ENCODE data around the gene ADGRG3.

The ADGRG3 gene

DNA sequence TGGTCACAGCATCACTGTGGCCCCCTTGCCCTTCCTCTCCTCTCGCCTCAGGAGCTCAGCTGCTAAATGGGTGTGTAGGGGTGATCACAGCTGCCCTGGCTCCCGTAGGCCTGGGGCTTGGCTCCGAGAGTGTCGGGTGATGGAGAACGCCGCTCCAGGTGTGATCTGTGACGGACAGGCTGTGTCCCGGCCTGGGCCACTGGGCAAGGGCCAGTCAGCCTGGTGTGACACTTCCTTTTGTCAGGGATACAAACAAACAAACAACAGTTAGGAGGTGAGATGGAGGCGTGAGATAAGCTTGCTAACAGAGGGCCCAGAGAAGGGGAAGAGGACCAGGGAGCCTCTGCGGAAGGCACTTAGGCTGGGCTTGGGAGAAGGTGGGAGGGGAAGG, 37.7 kb upstream of the ADGRG3 start:
- DNase-seq (ENCODE audit: low read depth in 1 of 2, low spot score in 1 of 2): no peak

- DNase-seq (ENCODE audit: low read depth in 1 of 2, low spot score in 1 of 2): no peak
Observed at GRCh38 chr16:57630931-57631845, 36.9 kb upstream of the ADGRG3 start.

- no peak for DNase-seq (ENCODE audit: low read depth in 1 of 2, low spot score in 1 of 2)
Observed at GRCh38 chr16:57632568-57632967, 35.5 kb upstream of the ADGRG3 start.

GRCh38 chr16:57633383-57634064, 34.6 kb upstream of the ADGRG3 start:
- DNase-seq (ENCODE audit: low read depth in 1 of 2, low spot score in 1 of 2): no peak

- no peak for DNase-seq (ENCODE audit: low read depth in 1 of 2, low spot score in 1 of 2)
Observed at GRCh38 chr16:57634171-57634570, 33.9 kb upstream of the ADGRG3 start.

GRCh38 chr16:57635266-57636097, 32.6 kb upstream of the ADGRG3 start:
- DNase-seq (ENCODE audit: low read depth in 1 of 2, low spot score in 1 of 2): no peak

- DNase-seq (ENCODE audit: low read depth in 1 of 2, low spot score in 1 of 2): no peak
Observed at GRCh38 chr16:57636184-57636583, 31.9 kb upstream of the ADGRG3 start.

DNA sequence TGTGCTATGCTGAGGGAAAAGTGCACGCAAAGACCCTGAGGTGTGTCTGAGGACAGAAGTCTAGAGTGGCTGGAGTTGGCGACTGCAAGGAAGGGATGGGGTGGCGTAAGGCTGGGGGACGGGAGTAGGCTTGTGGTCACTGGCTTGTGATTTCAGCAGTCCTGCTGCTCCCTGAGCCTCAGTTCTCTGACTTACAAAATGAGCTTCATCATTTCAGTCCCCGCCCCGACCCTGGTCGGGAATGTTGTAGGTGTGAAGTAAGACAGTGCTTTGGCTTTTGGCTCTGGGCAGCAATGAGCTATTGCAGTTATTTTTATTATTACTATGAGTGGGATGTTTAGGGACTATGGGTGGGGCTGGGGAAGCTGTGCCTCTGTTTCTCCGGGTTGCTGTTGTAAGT, 31.1 kb upstream of the ADGRG3 start:
- no peak for DNase-seq (ENCODE audit: low read depth in 1 of 2, low spot score in 1 of 2)

GRCh38 chr16:57637424-57637823, 30.7 kb upstream of the ADGRG3 start:
- DNase-seq (ENCODE audit: low read depth in 1 of 2, low spot score in 1 of 2): no peak

DNA sequence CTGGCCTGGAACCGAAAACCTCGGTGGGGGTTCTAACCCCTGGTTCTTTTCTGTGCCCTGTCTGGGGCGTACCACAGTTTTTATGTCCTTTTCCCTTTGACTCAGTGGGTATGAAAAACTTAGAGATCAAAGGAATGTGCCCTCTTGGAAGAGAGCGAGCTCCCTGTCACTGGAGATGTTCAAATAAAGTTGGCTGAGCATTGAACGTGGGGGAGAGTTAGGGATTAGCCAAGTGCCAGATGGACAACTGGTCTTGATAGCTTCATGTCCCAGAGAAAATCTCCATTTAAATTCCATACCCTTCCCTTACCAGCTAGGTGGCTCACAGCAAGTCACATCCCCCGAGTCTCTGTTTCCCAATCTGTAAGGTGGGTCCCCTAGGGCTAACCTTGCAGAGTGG, 30.1 kb upstream of the ADGRG3 start:
- no peak for DNase-seq (ENCODE audit: low read depth in 1 of 2, low spot score in 1 of 2)

- DNase-seq (ENCODE audit: low read depth in 1 of 2, low spot score in 1 of 2): no peak
Observed at GRCh38 chr16:57638381-57638780, 29.7 kb upstream of the ADGRG3 start.

GRCh38 chr16:57639172-57639887, 28.8 kb upstream of the ADGRG3 start:
- no peak for DNase-seq (ENCODE audit: low read depth in 1 of 2, low spot score in 1 of 2)

GRCh38 chr16:57640185-57640584, 27.9 kb upstream of the ADGRG3 start:
- no peak for DNase-seq (ENCODE audit: low read depth in 1 of 2, low spot score in 1 of 2)

- DNase-seq (ENCODE audit: low read depth in 1 of 2, low spot score in 1 of 2): no peak
Observed at GRCh38 chr16:57640612-57641011, 27.5 kb upstream of the ADGRG3 start.

- DNase-seq (ENCODE audit: low read depth in 1 of 2, low spot score in 1 of 2): no peak
Observed at GRCh38 chr16:57642160-57643135, 25.7 kb upstream of the ADGRG3 start.

GRCh38 chr16:57643147-57643874, 24.8 kb upstream of the ADGRG3 start:
- no peak for DNase-seq (ENCODE audit: low read depth in 1 of 2, low spot score in 1 of 2)

DNA sequence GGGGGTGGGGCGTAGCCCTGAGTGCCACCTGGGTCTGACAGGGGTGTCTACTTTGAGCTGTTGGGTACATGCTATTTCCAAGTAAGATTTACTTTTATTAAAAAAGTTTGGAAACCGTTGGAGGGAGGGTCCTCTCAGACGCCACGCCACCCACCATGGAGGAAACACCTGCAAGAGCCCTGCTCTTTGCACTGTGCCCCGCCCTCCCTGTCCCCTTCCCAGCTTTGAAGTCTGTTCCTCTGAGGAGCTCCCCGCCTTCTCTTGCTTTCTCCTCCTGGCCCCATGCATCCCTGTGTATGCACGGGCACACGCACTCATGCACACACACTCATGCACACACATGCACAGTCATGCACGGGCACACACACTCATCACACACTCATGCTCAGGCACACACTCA, 24.2 kb upstream of the ADGRG3 start:
- DNase-seq (ENCODE audit: low read depth in 1 of 2, low spot score in 1 of 2): no peak

DNA sequence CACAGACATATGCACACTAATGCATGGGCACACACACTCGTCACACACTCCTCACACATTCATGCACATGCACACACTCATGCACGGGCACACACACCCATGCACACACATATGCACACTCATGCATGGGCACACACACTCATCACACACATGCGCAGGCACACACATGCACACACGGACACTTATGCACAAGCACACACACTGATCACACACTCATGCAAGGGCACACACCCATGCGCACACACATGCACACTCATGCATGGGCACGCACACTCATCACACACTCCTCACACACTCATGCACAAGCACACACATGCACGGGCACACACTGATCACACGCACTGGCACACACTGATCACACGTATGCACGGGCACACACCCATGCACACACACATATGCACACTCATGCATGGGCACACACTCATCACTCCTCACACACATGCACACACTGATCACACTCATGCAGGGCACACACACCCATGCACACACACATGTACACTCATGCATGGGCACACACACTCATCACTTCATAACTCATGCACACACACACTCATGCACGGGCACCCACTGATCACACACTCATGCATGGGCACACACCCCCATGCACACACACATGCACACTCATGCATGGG, 23.6 kb upstream of the ADGRG3 start:
- no peak for DNase-seq (ENCODE audit: low read depth in 1 of 2, low spot score in 1 of 2)

DNA sequence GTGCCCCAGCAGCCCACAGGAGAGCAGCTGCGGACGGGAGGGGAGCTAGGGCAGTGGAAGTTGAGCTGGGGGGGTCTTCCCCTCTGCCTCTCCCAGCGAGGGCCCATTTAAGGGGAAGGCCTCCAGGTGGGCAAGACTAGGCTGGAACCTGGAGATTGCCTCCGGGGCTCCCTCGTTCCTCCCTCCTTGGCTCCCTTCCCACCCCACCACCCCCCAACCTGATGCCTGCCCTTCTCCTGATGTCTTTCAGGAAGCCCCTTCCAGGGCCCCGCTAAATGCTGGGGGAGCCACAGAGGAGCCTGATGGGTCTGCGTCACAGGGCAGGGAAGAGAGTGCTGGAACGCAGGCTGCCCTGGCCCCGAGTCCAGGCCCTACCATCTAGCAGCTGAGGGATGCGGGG, 22.9 kb upstream of the ADGRG3 start:
- DNase-seq (ENCODE audit: low read depth in 1 of 2, low spot score in 1 of 2): no peak
